HG02885 (cell line): ENCODE results near the gene CDH8.

ENCODE experiments used
- ATAC-seq: cut with Tn5 transposase; IDR thresholded peaks from one replicate; pipeline ENCODE4 v1.9.1; 2021; ENCODE audit warnings: mild to moderate bottlenecking; ENCODE audit not compliant: unreplicated experiment, poor library complexity

Gene CDH8

GRCh38 chr16:61677776-61678175, 358.5 kb downstream of the CDH8 start:
- ATAC-seq = no peak

GRCh38 chr16:61676740-61677139, 359.5 kb downstream of the CDH8 start:
- ATAC-seq = no peak

GRCh38 chr16:61671161-61671560, 365.1 kb downstream of the CDH8 start:
- ATAC-seq = no peak

GRCh38 chr16:61665512-61665911, 370.7 kb downstream of the CDH8 start:
- ATAC-seq = no peak

- no peak for ATAC-seq
Measured at GRCh38 chr16:61659936-61660335, 376.3 kb downstream of the CDH8 start.

- ATAC-seq = no peak
Measured at GRCh38 chr16:61654962-61655361, 381.3 kb downstream of the CDH8 start.

- ATAC-seq = no peak
Measured at GRCh38 chr16:61653544-61653943, 382.7 kb downstream of the CDH8 start.

GRCh38 chr16:61645561-61645960, 390.7 kb downstream of the CDH8 start:
- no peak for ATAC-seq

GRCh38 chr16:61644736-61645135, 391.5 kb downstream of the CDH8 start:
- ATAC-seq = no peak

GRCh38 chr16:61617219-61617783, 418.9 kb downstream of the CDH8 start:
- no peak for ATAC-seq

- no peak for ATAC-seq
Measured at GRCh38 chr16:61616088-61616487, 420.1 kb downstream of the CDH8 start.

- no peak for ATAC-seq
Measured at GRCh38 chr16:61611847-61612491, 424.3 kb downstream of the CDH8 start.

- no peak for ATAC-seq
Measured at GRCh38 chr16:61606581-61606980, 429.7 kb downstream of the CDH8 start.
